WI38 (cell line): ENCODE data around the gene SPDL1.

Source experiments
- H3K4me3 ChIP-seq: 2 replicates; pipeline ENCODE4 v1.5.1; 2011; ENCODE audit warnings: low read depth, mild to moderate bottlenecking, control low read depth, low read length
- TF ChIP-seq, protein P1 (sequence below): IDR thresholded peaks from 2 replicates; pipeline ENCODE4 v1.5.1; 2012; ENCODE audit warnings: low read depth, mild to moderate bottlenecking, control low read depth, low read length

SPDL1 gene

DNA sequence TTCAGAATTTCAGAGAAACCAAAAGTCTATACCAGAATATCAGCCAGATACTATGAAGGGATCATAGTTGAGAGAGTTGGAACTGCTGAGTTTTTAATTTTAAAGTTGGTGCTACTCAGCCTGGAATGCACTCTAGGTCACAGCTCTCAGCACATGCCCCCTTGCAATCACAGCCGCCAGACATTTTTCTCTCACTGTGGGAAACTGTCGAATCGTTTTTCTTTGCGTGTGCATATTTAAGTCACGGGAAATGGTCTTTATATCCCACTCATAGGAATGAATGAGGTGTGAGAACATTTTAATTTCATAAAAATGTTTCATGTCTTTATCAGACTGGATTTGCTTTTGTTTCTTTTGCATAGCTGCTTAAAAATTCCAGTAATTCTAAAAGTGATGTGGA lies 12.2 kb upstream of the SPDL1 start:
- TF ChIP-seq, protein P1, sequence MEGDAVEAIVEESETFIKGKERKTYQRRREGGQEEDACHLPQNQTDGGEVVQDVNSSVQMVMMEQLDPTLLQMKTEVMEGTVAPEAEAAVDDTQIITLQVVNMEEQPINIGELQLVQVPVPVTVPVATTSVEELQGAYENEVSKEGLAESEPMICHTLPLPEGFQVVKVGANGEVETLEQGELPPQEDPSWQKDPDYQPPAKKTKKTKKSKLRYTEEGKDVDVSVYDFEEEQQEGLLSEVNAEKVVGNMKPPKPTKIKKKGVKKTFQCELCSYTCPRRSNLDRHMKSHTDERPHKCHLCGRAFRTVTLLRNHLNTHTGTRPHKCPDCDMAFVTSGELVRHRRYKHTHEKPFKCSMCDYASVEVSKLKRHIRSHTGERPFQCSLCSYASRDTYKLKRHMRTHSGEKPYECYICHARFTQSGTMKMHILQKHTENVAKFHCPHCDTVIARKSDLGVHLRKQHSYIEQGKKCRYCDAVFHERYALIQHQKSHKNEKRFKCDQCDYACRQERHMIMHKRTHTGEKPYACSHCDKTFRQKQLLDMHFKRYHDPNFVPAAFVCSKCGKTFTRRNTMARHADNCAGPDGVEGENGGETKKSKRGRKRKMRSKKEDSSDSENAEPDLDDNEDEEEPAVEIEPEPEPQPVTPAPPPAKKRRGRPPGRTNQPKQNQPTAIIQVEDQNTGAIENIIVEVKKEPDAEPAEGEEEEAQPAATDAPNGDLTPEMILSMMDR, result no peak
- H3K4me3 ChIP-seq, result no peak overlapping the region

GRCh38 chr5:169574134-169574646 lies 9.4 kb upstream of the SPDL1 start:
- H3K4me3 ChIP-seq, result no peak overlapping the region
- TF ChIP-seq, protein P1, result no peak

GRCh38 chr5:169576181-169576598 lies 7.4 kb upstream of the SPDL1 start:
- TF ChIP-seq, protein P1, result no peak
- H3K4me3 ChIP-seq, result no peak overlapping the region

GRCh38 chr5:169577951-169578350 lies 5.6 kb upstream of the SPDL1 start:
- TF ChIP-seq, protein P1, result no peak
- H3K4me3 ChIP-seq, result no peak overlapping the region

DNA sequence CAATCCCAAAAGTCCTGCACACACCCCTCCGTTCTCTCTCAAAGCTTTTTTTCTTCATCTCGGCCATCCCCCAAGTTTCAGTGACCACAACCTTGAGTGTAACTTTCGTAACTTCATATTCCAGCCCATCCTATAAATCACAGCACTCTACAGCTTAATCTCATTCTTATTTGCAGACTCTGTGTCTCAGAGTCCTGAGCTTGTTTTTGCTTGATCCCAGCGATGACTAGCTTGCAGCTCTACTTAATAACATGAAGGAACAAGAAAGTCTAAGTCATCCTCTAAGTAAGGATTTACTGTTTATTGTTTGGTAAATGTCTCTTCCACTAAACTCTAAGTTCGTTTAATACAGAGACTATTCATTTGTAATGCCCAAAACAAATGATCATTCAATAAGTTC lies 2.6 kb upstream of the SPDL1 start:
- TF ChIP-seq, protein P1, result no peak
- H3K4me3 ChIP-seq, result no peak overlapping the region

GRCh38 chr5:169581580-169582227 lies 1.9 kb upstream of the SPDL1 start:
- TF ChIP-seq, protein P1, result peak; percentile 88

GRCh38 chr5:169583101-169583423 lies 511 bp upstream of the SPDL1 start:
- TF ChIP-seq, protein P1, result no peak
- peak overlapping the region; percentile 86 for H3K4me3 ChIP-seq

More at GRCh38 chr5:169581580-169582227, 1.9 kb upstream of the SPDL1 start:
- no peak overlapping the region for H3K4me3 ChIP-seq
